ENCODE measurements around the gene RNF138.
"Not testable (repeated sequence)": the region's sequence is repeated elsewhere in the genome, so short reads cannot be mapped to it uniquely, and the experiment has no call there.

RNF138 gene

GRCh38 chr18:32176745-32177144 lies 85.1 kb downstream of the RNF138 start:
- DNase-seq = not testable (repeated sequence)

DNA sequence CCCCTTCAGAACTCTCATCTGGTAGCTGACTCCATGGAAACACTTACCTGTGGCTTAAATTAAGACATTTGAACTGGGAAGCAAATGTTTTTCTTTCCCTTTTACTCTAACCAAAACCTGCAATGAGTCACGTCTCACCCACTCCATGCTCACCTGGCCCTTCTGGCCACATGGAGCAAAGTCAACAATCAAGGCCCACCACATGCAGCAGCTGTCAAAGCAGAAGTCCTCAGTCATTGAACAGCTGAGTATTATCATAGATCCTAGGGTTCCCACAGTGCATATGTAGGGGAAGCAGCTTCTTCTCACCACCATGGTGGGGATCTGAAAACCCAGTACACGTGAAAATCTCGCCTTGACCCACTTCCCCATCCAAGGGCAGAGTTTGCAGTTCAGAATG lies 85.9 kb downstream of the RNF138 start:
- DNase-seq = no peak
